Lung (tissue), 12 donors: Measurements from ENCODE around the gene FAM163B. TPM values are rescaled to one million over a fixed set of nuclear protein-coding genes. Genes with fewer than 3 reads are reported as not detected.

ENCODE experiments used
- ATAC-seq: fragments of 200-7000 bp; cut with Tn5 transposase; one replicate; pipeline ENCODE4 v1.9.1; 2020; ENCODE audit warnings: moderate number of reproducible peaks; ENCODE audit not compliant: insufficient read depth, low FRiP score
- DNase-seq, 3 donors: peaks; one replicate each; pipeline ENCODE4 v3.0.0-alpha.2; 2013 to 2017
- H3K27ac ChIP-seq, 2 donors: one replicate each; pipeline ENCODE4 v1.5.1; 2013; ENCODE audit warnings: mild to moderate bottlenecking in 2 of 2, moderate library complexity in 2 of 2, control low read depth in 1 of 2, inconsistent platforms in 1 of 2, low read depth in 1 of 2, low read length in 1 of 2
- H3K27me3 ChIP-seq, 3 donors: one replicate each; pipeline ENCODE4 v1.5.1; 2013; ENCODE audit warnings: low read length in 2 of 3; ENCODE audit not compliant: control insufficient read depth in 3 of 3, insufficient read depth in 3 of 3
- H3K36me3 ChIP-seq, 4 donors: one replicate each; pipeline ENCODE4 v1.5.1; 2013; ENCODE audit warnings: low read length in 4 of 4, mild to moderate bottlenecking in 1 of 4, moderate library complexity in 1 of 4; ENCODE audit not compliant: control insufficient read depth in 4 of 4, insufficient read depth in 4 of 4
- H3K4me1 ChIP-seq, 5 donors: one replicate each; pipeline ENCODE4 v1.5.1; 2013; ENCODE audit warnings: low read length in 5 of 5, mild to moderate bottlenecking in 2 of 5, moderate library complexity in 1 of 5; ENCODE audit not compliant: control insufficient read depth in 5 of 5, insufficient read depth in 5 of 5
- H3K4me3 ChIP-seq: one replicate; pipeline ENCODE4 v1.5.1; 2013; ENCODE audit warnings: mild to moderate bottlenecking, control low read depth, moderate library complexity
- H3K9ac ChIP-seq, 2 donors: one replicate each; pipeline ENCODE4 v1.5.1; 2013; ENCODE audit warnings: low read length in 2 of 2, control low read depth in 1 of 2; ENCODE audit not compliant: insufficient read depth in 1 of 2
- H3K9me3 ChIP-seq, 4 donors: one replicate each; pipeline ENCODE4 v1.5.1; 2013; ENCODE audit warnings: low read length in 3 of 4, mild to moderate bottlenecking in 1 of 4, moderate library complexity in 1 of 4; ENCODE audit not compliant: control insufficient read depth in 4 of 4, insufficient read depth in 3 of 4
- CTCF ChIP-seq: IDR thresholded peaks from 2 replicates; pipeline ENCODE4 v1.5.1; 2012; ENCODE audit warnings: mild to moderate bottlenecking; ENCODE audit errors: control extremely low read depth, extremely low read depth
- WGBS, 2 donors: extraction: QIAGEN DNeasy Blood & Tissue Kit; methylation state at CpG; one replicate each; pipeline ENCODE4 v1.1.7; 2013; 5-methylcytosine and 5-hydroxymethylcytosine counted together
- polyA plus RNA-seq, 2 donors: library from polyadenylated mRNA; stranded (reverse); fragments of 200-250 nt; gene quantifications; one replicate each; pipeline ENCODE4 v1.2.1, GENCODE V29; 2013
- total RNA-seq, 2 donors: library from RNA; depleted of rRNA in 1 of 2; stranded (reverse); fragments of >200 nt in 1 of 2; gene quantifications; one replicate each; pipeline ENCODE4 v1.2.1, GENCODE V29; 2014 to 2021
- donor health status: control.
- donor health status: control.
- donor health status: Bipolar disorder and iron deficiency.
- donor health status: healthy.
- donor health status: DM: yes; HTN: yes; CAD: no.

Gene FAM163B
- total and polyA plus RNA-seq, 4 donors, result 0.10 to 0.51 (median 0.16) TPM; not detected in 1

GRCh38 chr9:133558191-133559126, 50.7 kb downstream of the FAM163B start:
- 10 to 22% methylated on average over 31 of the region's 31 CpGs for WGBS, 2 donors
- DNase-seq (peak; percentile 92 to 94 (median 92)), ATAC-seq (peak; percentile 73)
- H3K4me3 ChIP-seq, result no peak overlapping the region
- peak overlapping the region in 1 of 2 donors; percentile 11 for H3K9ac ChIP-seq
- no peaks in the 10 kb centered on the region for H3K27me3 ChIP-seq
- no peaks in the 10 kb centered on the region for H3K9me3 ChIP-seq
- no peaks in the 10 kb centered on the region for H3K36me3 ChIP-seq
- peak overlapping the region; percentile 22 to 78 for H3K27ac ChIP-seq
- TF ChIP-seq CTCF, result no peak
- H3K4me1 ChIP-seq, result peaks cover 0 to 58% (median 28%) of the 10 kb centered on the region in 5 donors

GRCh38 chr9:133557581-133557980, 51.6 kb downstream of the FAM163B start:
- 85 to 87% methylated on average over 9 of the region's 9 CpGs for WGBS, 2 donors
- peak overlapping the region in 1 of 2 donors; percentile 20 for H3K27ac ChIP-seq
- TF ChIP-seq CTCF, result no peak

GRCh38 chr9:133556354-133556753, 52.8 kb downstream of the FAM163B start:
- Histone ChIP-seq H3K36me3 (no peaks in the 10 kb centered on the region), H3K9me3 (no peaks in the 10 kb centered on the region), H3K9ac (no peak overlapping the region), H3K4me1 (peaks cover 0 to 70% (median 20%) of the 10 kb centered on the region in 5 donors), H3K4me3 (no peak overlapping the region), H3K27ac (no peak overlapping the region), H3K27me3 (no peaks in the 10 kb centered on the region)
- DNase-seq (no peak), ATAC-seq (no peak)
- WGBS, 2 donors, result 84 to 94% methylated on average over 5 of the region's 5 CpGs
- TF ChIP-seq CTCF, result no peak

More at GRCh38 chr9:133557581-133557980, 51.6 kb downstream of the FAM163B start:
- ATAC-seq (no peak), DNase-seq (no peak)
- Histone ChIP-seq H3K36me3 (no peaks in the 10 kb centered on the region), H3K9ac (no peak overlapping the region), H3K4me1 (peaks cover 0 to 58% (median 20%) of the 10 kb centered on the region in 5 donors), H3K9me3 (no peaks in the 10 kb centered on the region), H3K27me3 (no peaks in the 10 kb centered on the region), H3K4me3 (no peak overlapping the region)
